ENCODE data around the gene WDPCP. TPM values are rescaled to one million over a fixed set of nuclear protein-coding genes. Genes with fewer than 3 reads are reported as not detected.

Gene WDPCP
- total and polyA plus RNA-seq, 2 of the 13 experiments (the other 11 are each of a cell fraction or from before 2014, with no cell fraction given) = 2.9 to 5.2 TPM

GRCh38 chr2:63588385-63589147, at the start of gene WDPCP, which contains the start of gene MDH1 (continued):
- 0 out of 2 replicates have a peak, but pooled peaks have one; percentile 78 for TF ChIP-seq ZNF704 (CRISPR knock-in tag; IDR thresholded peaks at IDR 0.05; ENCODE audit: borderline replicate concordance)
- no peak; the same call in 1 of the 2 replicates for TF ChIP-seq UBTF (CRISPR knock-in tag; IDR thresholded peaks at IDR 0.05)
- TF ChIP-seq ZNF354B (CRISPR knock-in tag; IDR thresholded peaks at IDR 0.05) = no peak
- TF ChIP-seq PRDM15 (CRISPR knock-in tag; IDR thresholded peaks at IDR 0.05) = peak; percentile 39; the same call in 1 of the 2 replicates
- peak; percentile 84 for TF ChIP-seq RXRA (CRISPR knock-in tag; IDR thresholded peaks at IDR 0.05)
- no peak; the same call in none of the 2 replicates for TF ChIP-seq MEIS2 (CRISPR knock-in tag; IDR thresholded peaks at IDR 0.05)
- TF ChIP-seq ARHGAP35 (CRISPR knock-in tag; IDR thresholded peaks at IDR 0.05; ENCODE audit: borderline replicate concordance) = no peak; the same call in 1 of the 2 replicates
- TF ChIP-seq MTF2 (CRISPR knock-in tag; IDR thresholded peaks at IDR 0.05; ENCODE audit: borderline replicate concordance) = no peak
- no peak for TF ChIP-seq MAF1 (CRISPR knock-in tag; IDR thresholded peaks at IDR 0.05; ENCODE audit: borderline replicate concordance)
- TF ChIP-seq TBL1XR1 (IDR thresholded peaks at IDR 0.05; ENCODE audit: borderline replicate concordance, low read length, partially characterized antibody) = peak; percentile 96
- peak; percentile 99 for TF ChIP-seq CREM (IDR thresholded peaks at IDR 0.05)
- TF ChIP-seq CREM (CRISPR knock-in tag; IDR thresholded peaks at IDR 0.05) = no peak
- TF ChIP-seq BORCS8-MEF2B (CRISPR knock-in tag; IDR thresholded peaks at IDR 0.05) = peak; percentile 74
- no peak for TF ChIP-seq ZNF773 (CRISPR knock-in tag; IDR thresholded peaks at IDR 0.05; ENCODE audit: borderline replicate concordance)
- TF ChIP-seq GTF3A (CRISPR knock-in tag; conservative IDR thresholded peaks at IDR 0.05) = no peak
- TF ChIP-seq ZFP62 (CRISPR knock-in tag; IDR thresholded peaks at IDR 0.05) = peak; percentile 96
- peak; percentile 56 for TF ChIP-seq RBM39 (IDR thresholded peaks at IDR 0.05; ENCODE audit: low read depth, low read length, poor library complexity, severe bottlenecking)
- TF ChIP-seq ZNF883 (CRISPR knock-in tag; IDR thresholded peaks at IDR 0.05; ENCODE audit: not compliant biosample characterization) = peak; percentile 82
- no peak for TF ChIP-seq ZFAT (CRISPR knock-in tag; conservative IDR thresholded peaks at IDR 0.05)
- peak; percentile 59; the same call in 1 of the 2 replicates for TF ChIP-seq FOXK2 (IDR thresholded peaks at IDR 0.05)
- peak; percentile 76; the same call in 1 of the 2 replicates for TF ChIP-seq ZBTB44 (CRISPR knock-in tag; IDR thresholded peaks at IDR 0.05)

All from HepG2 (cell line).